ENCODE data around the gene CRTC1.

Gene CRTC1

DNA sequence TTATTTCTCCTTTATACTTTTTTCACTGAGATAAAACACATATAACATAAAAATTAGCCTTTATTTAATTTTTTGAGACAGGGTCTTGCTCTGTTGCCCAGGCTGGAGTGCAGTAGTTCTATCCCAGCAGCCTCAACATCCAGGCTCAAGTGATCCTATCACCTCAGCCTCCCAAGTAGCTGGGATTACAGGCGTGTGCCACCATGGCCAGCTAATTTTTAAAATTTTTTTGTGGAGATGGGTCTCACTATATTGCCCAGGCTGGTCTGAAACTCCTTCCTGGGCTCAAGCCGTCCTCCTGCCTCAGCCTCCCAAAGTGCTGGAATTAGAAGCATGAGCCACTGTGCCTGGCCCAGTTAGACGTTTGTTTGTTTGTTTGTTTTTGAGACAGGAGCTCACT is 28.4 kb downstream of the CRTC1 start:
- no peak for ATAC-seq
- TF ChIP-seq TCF4 (CRISPR knock-in tag; IDR thresholded peaks at IDR 0.05; ENCODE audit: borderline replicate concordance) (no peak), ISL1 (CRISPR knock-in tag; IDR thresholded peaks at IDR 0.05) (no peak), PPARA (CRISPR knock-in tag; IDR thresholded peaks at IDR 0.05; ENCODE audit: borderline replicate concordance) (no peak), PATZ1 (CRISPR knock-in tag; IDR thresholded peaks at IDR 0.05; ENCODE audit: borderline replicate concordance) (no peak), ZFP30 (CRISPR knock-in tag; IDR thresholded peaks at IDR 0.05) (no peak), CREB5 (CRISPR knock-in tag; IDR thresholded peaks at IDR 0.05; ENCODE audit: low read depth) (no peak), CSDC2 (CRISPR knock-in tag; IDR thresholded peaks at IDR 0.05) (no peak), OSR1 (CRISPR knock-in tag; IDR thresholded peaks at IDR 0.05) (no peak), ARNTL (CRISPR knock-in tag; IDR thresholded peaks at IDR 0.05; ENCODE audit: borderline replicate concordance, low read depth) (no peak), ESRRG (CRISPR knock-in tag; IDR thresholded peaks at IDR 0.05) (no peak), ZNF565 (CRISPR knock-in tag; conservative IDR thresholded peaks at IDR 0.05; ENCODE audit: low read depth) (no peak), ZC3H10 (CRISPR knock-in tag; IDR thresholded peaks at IDR 0.05) (no peak), BACH2 (CRISPR knock-in tag; IDR thresholded peaks at IDR 0.05; ENCODE audit: borderline replicate concordance) (no peak), ZFP3 (CRISPR knock-in tag; IDR thresholded peaks at IDR 0.05) (no peak), TOX (CRISPR knock-in tag; IDR thresholded peaks at IDR 0.05; ENCODE audit: borderline replicate concordance) (no peak)
- TF ChIP-seq, protein P1, sequence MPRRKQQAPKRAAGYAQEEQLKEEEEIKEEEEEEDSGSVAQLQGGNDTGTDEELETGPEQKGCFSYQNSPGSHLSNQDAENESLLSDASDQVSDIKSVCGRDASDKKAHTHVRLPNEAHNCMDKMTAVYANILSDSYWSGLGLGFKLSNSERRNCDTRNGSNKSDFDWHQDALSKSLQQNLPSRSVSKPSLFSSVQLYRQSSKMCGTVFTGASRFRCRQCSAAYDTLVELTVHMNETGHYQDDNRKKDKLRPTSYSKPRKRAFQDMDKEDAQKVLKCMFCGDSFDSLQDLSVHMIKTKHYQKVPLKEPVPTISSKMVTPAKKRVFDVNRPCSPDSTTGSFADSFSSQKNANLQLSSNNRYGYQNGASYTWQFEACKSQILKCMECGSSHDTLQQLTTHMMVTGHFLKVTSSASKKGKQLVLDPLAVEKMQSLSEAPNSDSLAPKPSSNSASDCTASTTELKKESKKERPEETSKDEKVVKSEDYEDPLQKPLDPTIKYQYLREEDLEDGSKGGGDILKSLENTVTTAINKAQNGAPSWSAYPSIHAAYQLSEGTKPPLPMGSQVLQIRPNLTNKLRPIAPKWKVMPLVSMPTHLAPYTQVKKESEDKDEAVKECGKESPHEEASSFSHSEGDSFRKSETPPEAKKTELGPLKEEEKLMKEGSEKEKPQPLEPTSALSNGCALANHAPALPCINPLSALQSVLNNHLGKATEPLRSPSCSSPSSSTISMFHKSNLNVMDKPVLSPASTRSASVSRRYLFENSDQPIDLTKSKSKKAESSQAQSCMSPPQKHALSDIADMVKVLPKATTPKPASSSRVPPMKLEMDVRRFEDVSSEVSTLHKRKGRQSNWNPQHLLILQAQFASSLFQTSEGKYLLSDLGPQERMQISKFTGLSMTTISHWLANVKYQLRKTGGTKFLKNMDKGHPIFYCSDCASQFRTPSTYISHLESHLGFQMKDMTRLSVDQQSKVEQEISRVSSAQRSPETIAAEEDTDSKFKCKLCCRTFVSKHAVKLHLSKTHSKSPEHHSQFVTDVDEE (CRISPR knock-in tag; IDR thresholded peaks at IDR 0.05): no peak
- TF ChIP-seq, protein P2, sequence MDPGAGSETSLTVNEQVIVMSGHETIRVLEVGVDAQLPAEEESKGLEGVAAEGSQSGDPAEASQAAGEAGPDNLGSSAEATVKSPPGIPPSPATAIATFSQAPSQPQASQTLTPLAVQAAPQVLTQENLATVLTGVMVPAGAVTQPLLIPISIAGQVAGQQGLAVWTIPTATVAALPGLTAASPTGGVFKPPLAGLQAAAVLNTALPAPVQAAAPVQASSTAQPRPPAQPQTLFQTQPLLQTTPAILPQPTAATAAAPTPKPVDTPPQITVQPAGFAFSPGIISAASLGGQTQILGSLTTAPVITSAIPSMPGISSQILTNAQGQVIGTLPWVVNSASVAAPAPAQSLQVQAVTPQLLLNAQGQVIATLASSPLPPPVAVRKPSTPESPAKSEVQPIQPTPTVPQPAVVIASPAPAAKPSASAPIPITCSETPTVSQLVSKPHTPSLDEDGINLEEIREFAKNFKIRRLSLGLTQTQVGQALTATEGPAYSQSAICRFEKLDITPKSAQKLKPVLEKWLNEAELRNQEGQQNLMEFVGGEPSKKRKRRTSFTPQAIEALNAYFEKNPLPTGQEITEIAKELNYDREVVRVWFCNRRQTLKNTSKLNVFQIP (CRISPR knock-in tag; IDR thresholded peaks at IDR 0.05; ENCODE audit: borderline replicate concordance, low read depth): no peak
- TF ChIP-seq, protein P3, sequence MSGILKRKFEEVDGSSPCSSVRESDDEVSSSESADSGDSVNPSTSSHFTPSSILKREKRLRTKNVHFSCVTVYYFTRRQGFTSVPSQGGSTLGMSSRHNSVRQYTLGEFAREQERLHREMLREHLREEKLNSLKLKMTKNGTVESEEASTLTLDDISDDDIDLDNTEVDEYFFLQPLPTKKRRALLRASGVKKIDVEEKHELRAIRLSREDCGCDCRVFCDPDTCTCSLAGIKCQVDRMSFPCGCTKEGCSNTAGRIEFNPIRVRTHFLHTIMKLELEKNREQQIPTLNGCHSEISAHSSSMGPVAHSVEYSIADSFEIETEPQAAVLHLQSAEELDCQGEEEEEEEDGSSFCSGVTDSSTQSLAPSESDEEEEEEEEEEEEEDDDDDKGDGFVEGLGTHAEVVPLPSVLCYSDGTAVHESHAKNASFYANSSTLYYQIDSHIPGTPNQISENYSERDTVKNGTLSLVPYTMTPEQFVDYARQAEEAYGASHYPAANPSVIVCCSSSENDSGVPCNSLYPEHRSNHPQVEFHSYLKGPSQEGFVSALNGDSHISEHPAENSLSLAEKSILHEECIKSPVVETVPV (CRISPR knock-in tag; IDR thresholded peaks at IDR 0.05): no peak

DNA sequence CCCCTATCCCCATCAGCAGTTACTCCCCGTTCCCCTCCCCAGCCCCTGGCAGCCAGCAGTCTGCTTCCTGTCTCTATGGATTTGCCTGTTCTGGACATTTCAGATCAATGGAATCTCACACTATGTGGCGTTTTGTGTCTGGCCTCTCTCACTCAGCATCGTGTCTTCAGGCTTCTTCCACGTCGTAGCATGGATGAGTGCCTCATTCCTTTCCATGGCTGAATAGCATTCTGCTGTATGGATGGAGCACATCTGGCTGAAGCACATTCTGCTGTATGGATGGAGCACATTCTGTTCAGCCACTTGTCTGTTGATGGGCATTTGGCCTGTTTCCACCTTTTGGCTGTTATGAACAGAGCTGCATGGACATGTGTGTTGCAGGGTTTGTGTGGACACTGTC is 29.5 kb downstream of the CRTC1 start:
- ATAC-seq: no peak; the same call in 2 of the 3 replicates
- TF ChIP-seq, protein P3 (CRISPR knock-in tag; IDR thresholded peaks at IDR 0.05): no peak
- TF ChIP-seq TCF4 (CRISPR knock-in tag; IDR thresholded peaks at IDR 0.05; ENCODE audit: borderline replicate concordance): no peak
- TF ChIP-seq TOX (CRISPR knock-in tag; IDR thresholded peaks at IDR 0.05; ENCODE audit: borderline replicate concordance): no peak
- no peak for TF ChIP-seq ESRRG (CRISPR knock-in tag; IDR thresholded peaks at IDR 0.05)
- TF ChIP-seq, protein P1 (CRISPR knock-in tag; IDR thresholded peaks at IDR 0.05): no peak
- TF ChIP-seq ZFP3 (CRISPR knock-in tag; IDR thresholded peaks at IDR 0.05): no peak
- TF ChIP-seq ZNF70 (CRISPR knock-in tag; IDR thresholded peaks at IDR 0.05): no peak
- no peak for TF ChIP-seq CREB5 (CRISPR knock-in tag; IDR thresholded peaks at IDR 0.05; ENCODE audit: low read depth)
- TF ChIP-seq PPARA (CRISPR knock-in tag; IDR thresholded peaks at IDR 0.05; ENCODE audit: borderline replicate concordance): no peak
- TF ChIP-seq OSR1 (CRISPR knock-in tag; IDR thresholded peaks at IDR 0.05): no peak
- no peak for TF ChIP-seq ARNTL (CRISPR knock-in tag; IDR thresholded peaks at IDR 0.05; ENCODE audit: borderline replicate concordance, low read depth)
- no peak for TF ChIP-seq ZNF565 (CRISPR knock-in tag; conservative IDR thresholded peaks at IDR 0.05; ENCODE audit: low read depth)
- TF ChIP-seq CSDC2 (CRISPR knock-in tag; IDR thresholded peaks at IDR 0.05): no peak
- no peak for TF ChIP-seq BACH2 (CRISPR knock-in tag; IDR thresholded peaks at IDR 0.05; ENCODE audit: borderline replicate concordance)
- no peak for TF ChIP-seq RARB (CRISPR knock-in tag; IDR thresholded peaks at IDR 0.05)
- TF ChIP-seq ZFP30 (CRISPR knock-in tag; IDR thresholded peaks at IDR 0.05): no peak

Data from SK-N-SH treated with all-trans-retinoic acid at 6 μM for 48 hours (cell line).